Right renal cortex interstitium (tissue), 3 donors: ENCODE results near the gene GOLGA8N. TPM values are rescaled to one million over a fixed set of nuclear protein-coding genes. Genes with fewer than 3 reads are reported as not detected.

ENCODE experiments used
- DNase-seq, 3 donors: peaks; one replicate each; pipeline ENCODE4 v3.0.0-alpha.2; 2013; ENCODE audit warnings: low read depth in 3 of 3, low spot score in 2 of 3
- polyA plus RNA-seq, 3 donors: library from polyadenylated mRNA; unstranded; fragments of 120-200 nt; gene quantifications; one replicate each; pipeline ENCODE4 v1.2.1, GENCODE V29; 2013; ENCODE audit not compliant: insufficient read length in 3 of 3

GOLGA8N gene
- polyA plus RNA-seq, 3 donors: 14.1 to 16.9 (median 14.9) TPM

DNA sequence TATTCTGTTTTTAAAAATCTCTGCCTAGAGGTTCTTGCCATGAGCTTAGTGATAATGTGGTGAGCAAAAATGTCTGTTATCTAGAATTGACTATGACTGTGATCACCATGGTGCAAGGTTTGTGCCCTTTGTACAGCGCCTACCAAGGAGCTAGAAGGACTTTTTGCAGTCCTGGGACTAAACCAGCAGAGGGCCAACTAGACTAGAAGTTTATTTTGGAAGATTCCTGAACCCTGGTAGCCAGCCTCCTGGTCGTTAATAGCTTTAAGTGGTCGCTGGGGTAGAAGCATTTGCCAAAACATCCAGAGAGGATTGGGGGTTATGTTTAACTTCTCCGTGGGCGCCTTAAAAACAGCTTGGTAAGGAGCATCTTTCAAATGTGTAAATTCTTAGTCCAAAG is 56.1 kb downstream of the GOLGA8N start:
- DNase-seq: no peak

DNA sequence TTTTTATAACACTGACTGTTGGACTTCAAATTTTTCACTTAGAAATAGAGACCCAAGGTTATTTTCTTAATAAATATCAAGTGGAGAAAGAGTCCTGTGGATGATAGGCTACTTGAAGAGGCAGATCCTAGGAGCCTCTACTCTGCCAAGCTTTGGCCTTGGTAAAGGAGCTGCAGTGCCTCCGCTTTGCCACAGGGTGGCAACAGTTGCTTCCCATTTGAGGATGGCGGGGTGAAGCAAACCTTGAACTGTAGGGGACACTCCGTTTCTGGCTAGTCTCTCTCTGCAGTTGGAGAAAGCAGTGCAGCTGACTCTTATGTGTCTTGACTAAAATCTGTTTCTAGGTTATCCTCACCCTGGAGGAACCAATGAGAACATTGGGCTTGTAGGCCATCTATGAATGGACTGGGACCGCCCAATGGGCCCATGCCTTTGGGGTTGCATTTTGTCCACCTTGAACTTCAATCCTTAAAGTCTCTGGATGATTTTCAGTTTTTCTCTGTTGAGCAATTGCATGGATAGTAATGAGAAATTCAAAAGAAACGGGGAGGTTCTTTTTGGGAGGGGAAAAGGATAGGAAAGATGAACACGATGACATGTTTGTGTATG is 58.1 kb downstream of the GOLGA8N start:
- DNase-seq: no peak

DNA sequence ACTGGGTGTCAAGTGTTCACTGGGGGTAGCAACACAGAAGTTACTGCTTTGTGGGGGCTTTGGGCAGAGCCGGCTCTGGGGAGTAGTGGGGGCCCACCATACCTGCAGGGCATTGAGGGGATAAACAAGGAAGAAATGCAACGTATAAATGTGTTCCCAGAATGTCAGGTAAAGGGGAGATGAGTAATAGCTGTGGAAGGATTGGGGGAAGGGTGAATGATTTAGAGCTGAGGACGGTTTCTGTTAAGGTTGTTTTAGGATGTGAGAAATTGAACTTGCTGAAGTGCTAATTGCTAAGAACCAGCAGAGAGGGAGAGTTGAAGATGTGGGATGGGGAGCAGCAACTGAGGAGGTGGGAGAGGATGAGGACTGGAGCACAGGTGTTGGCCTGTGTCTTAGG is 58.9 kb downstream of the GOLGA8N start:
- no peak for DNase-seq

DNA sequence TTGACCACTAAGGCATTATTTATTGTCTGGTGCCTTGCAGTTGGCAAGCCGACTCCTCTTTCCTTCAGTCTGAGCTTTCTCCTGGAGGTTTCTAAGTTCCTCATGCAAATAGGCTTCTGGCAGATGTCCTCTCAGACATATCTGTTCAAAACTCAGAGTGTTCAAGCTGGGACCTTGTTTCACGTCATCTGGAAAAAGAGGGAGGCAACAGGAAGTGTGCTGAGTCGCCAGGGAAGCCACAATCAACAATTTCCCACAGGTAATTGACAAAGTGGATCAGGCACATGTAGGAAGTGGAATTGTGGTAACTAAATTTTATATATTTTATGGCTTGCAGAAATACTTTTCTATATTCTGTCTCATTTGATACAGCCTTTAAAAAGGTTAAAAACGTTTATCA is 62.8 kb downstream of the GOLGA8N start:
- no peak for DNase-seq

DNA sequence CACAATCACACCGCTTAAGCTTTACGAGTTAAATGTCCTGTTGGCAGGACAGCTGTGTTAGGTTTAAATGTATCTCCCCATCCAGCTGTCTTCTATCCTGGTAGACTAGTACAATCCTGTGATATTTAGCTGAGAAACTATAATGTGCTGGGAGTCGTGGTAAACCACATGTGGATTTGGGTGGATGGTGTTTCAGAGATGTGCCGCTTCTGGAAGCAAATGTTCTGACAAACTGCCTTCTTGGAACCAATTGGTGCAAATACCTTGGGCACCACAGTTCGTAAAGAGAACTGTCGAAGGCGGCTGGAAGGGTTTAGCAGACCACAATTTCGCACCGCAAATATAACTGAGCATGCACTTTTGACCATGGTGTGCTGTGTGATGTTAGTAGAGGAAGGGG is 63.2 kb downstream of the GOLGA8N start:
- no peak for DNase-seq

Other genes with a start within 250 kb of the GOLGA8N start
- gene GOLGA8K, start 190.2 kb upstream of the GOLGA8N start, polyA plus RNA-seq: 1 to 10 TPM in 1 of 3 donors, under 1 TPM in 2; 0.81 to 1.8 (median 0.97) TPM
- under 1 TPM in 1 of 3 donors, not detected in 2; 0.64 TPM for gene GOLGA8O, start 137.8 kb upstream of the GOLGA8N start, polyA plus RNA-seq
- gene ARHGAP11A, start 22.0 kb downstream of the GOLGA8N start, polyA plus RNA-seq: 10 to 100 TPM; 29.2 to 34.7 (median 33.2) TPM
- gene SCG5, start 48.3 kb downstream of the GOLGA8N start, polyA plus RNA-seq: 10 to 100 TPM; 21.8 to 27.6 (median 23.1) TPM
- under 1 TPM; 0.12 to 0.20 (median 0.14) TPM for gene GREM1, start 124.5 kb downstream of the GOLGA8N start, polyA plus RNA-seq